SU-DHL-6 (cell line): ENCODE measurements around the gene RNF157.
"Not testable (repeated sequence)": the region's sequence is repeated elsewhere in the genome, so short reads cannot be mapped to it uniquely, and the experiment has no call there.

Source experiments
- CTCF ChIP-seq: fragments of 200-600 bp; sonication (generic); IDR thresholded peaks from one replicate; pipeline ENCODE4 v1.5.1; 2017; ENCODE audit warnings: antibody characterized with exemption, mild to moderate bottlenecking, low read length, moderate library complexity; ENCODE audit not compliant: insufficient read depth, poor library complexity, severe bottlenecking
- EZH2phosphoT487 ChIP-seq: fragments of 200-600 bp; sonication (generic), shearing (Covaris generic); conservative IDR thresholded peaks from 2 replicates; pipeline ENCODE4 v1.6.1; 2018; ENCODE audit warnings: mild to moderate bottlenecking, antibody characterized with exemption, low read length, moderate library complexity, mixed read lengths

DNA sequence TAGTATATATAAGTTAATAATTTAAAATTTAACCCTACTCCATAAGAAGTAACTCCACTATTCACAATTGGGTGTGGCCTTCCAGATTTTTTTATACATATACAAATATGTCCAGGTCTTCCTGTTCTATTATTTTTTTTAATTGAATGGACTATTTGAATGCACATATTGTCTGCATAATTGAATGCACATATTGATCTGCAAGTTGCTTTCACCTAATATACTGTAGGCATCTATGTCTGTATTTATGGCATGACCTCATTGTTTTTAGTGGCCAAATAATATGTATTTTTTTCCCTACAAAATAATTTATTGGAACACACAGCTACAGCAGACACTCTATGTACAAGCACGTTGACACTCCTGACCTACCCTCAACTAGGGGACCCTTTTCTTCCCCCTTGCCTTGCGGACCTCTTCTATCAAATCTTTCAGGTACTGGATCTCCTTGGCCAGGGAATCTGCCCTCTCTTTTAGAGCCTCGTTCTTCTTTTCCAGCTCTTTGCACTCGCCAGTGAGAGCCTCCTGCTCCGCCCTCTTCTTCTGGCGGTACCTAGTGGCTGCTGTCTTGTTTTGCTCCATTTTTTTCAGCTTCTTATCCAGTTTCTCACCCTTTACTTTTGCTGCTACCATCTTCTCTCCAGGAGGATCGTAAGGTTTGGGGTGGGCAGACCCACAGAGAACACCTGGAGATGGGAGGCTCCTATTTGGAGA is 14.8 kb downstream of the RNF157 start:
- not testable (repeated sequence) for TF ChIP-seq CTCF, EZH2phosphoT487
